AG10803 (cell line): Measurements from ENCODE around the gene SETD3.

Experiments
- DNase-seq: peaks from one replicate; pipeline ENCODE4 v3.0.0; 2010; ENCODE audit warnings: low read depth
- H3K4me3 ChIP-seq: 2 replicates; pipeline ENCODE4 v1.5.1; 2011; ENCODE audit warnings: mild to moderate bottlenecking, low read length, control low read depth
- TF ChIP-seq, protein P1 (sequence below): conservative IDR thresholded peaks from 2 replicates; pipeline ENCODE4 v1.5.1; 2011; ENCODE audit warnings: mild to moderate bottlenecking, low read length, control low read depth, inconsistent platforms

The SETD3 gene

DNA sequence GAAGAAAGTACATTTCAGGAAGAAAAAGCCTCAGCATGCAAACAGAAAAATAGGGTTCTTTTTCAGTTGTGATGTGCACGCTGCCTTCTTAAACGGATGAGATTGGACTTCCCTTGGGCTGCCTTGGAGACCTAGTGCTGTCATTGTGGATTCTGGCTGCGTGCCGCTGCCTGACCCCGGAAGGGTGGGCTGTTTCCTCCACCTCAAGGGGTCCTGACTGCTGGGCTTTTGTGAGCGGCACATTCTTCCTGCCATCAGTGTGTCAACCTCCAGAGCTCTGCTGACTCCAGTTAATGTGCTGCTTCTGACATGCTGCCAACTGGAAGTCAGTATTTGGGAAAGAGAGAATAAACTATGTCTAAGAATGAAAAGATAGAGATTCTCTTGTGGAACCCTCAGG is 25.6 kb upstream of the SETD3 start:
- no peak overlapping the region for H3K4me3 ChIP-seq
- TF ChIP-seq, protein P1, sequence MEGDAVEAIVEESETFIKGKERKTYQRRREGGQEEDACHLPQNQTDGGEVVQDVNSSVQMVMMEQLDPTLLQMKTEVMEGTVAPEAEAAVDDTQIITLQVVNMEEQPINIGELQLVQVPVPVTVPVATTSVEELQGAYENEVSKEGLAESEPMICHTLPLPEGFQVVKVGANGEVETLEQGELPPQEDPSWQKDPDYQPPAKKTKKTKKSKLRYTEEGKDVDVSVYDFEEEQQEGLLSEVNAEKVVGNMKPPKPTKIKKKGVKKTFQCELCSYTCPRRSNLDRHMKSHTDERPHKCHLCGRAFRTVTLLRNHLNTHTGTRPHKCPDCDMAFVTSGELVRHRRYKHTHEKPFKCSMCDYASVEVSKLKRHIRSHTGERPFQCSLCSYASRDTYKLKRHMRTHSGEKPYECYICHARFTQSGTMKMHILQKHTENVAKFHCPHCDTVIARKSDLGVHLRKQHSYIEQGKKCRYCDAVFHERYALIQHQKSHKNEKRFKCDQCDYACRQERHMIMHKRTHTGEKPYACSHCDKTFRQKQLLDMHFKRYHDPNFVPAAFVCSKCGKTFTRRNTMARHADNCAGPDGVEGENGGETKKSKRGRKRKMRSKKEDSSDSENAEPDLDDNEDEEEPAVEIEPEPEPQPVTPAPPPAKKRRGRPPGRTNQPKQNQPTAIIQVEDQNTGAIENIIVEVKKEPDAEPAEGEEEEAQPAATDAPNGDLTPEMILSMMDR, result no peak
- no peak for DNase-seq

DNA sequence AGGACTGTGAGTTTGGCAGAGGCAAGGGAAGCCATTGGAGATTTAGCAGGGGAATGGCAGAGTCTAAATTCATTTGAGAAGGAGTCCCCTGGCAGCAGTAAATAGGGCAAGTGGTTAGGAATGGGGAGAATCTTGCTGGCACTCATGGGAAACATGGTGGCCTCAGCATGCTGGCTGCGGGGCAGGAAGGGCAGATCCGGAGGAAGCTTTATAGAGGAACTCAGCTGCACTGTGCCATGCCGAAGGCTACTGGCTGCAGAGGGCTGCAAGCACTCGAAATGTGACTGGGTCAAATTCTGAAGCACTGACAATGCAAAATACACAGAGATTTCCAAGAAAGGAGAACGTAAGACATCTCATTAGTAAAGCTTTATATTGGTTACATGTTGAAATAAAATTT is 24.4 kb upstream of the SETD3 start:
- no peak overlapping the region for H3K4me3 ChIP-seq
- no peak for DNase-seq
- TF ChIP-seq, protein P1, result no peak

GRCh38 chr14:99503848-99504453 is 23.3 kb upstream of the SETD3 start:
- DNase-seq, result no peak
- TF ChIP-seq, protein P1, result no peak
- no peak overlapping the region for H3K4me3 ChIP-seq

DNA sequence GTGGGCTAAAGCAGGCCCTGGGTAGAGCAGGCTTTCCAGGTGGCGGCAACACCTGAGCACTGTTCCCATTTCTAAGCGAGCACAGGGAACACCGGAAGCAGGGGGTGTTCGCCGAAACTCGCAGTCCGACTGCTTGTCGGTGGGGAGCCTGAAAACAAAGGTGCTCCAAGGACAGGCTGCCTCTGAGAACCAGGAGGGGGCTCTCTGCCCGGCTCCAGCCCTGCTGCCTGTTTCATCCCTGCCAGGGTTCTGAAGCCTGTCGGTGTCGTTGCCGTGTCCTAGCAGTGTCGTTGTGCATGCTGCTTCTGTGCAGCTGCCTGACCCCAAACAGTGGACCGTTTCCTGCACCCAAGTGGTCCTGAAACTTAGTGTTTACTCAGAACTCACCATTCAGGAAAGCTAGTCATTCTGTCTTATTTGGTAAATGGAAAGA is 22.3 kb upstream of the SETD3 start:
- DNase-seq, result no peak
- TF ChIP-seq, protein P1, result no peak
- no peak overlapping the region for H3K4me3 ChIP-seq

DNA sequence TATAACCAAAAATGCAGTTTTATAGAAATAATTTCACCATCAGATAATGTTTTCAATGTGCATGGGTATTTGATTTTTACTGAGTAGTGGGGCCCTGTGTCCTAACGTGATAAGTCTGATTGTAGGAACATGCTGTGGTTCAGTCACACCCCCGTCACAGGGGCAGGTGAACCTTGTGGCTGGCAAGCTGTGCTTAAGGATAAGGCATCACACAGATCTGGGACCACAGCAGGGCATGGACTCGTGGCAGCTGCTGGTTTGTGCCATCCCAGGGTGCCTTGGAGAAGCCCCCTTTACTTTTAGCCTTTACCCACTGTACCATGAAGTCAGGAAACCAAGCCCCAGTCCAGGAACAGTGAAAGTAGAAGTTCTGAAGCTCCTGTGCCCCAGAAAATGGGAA is 17.2 kb upstream of the SETD3 start:
- TF ChIP-seq, protein P1, result no peak

GRCh38 chr14:99497341-99497740 is 16.7 kb upstream of the SETD3 start:
- TF ChIP-seq, protein P1, result no peak
- H3K4me3 ChIP-seq, result no peak overlapping the region
- no peak for DNase-seq

More for the DNA sequence above, 17.2 kb upstream of the SETD3 start:
- DNase-seq, result no peak
- H3K4me3 ChIP-seq, result no peak overlapping the region

DNA sequence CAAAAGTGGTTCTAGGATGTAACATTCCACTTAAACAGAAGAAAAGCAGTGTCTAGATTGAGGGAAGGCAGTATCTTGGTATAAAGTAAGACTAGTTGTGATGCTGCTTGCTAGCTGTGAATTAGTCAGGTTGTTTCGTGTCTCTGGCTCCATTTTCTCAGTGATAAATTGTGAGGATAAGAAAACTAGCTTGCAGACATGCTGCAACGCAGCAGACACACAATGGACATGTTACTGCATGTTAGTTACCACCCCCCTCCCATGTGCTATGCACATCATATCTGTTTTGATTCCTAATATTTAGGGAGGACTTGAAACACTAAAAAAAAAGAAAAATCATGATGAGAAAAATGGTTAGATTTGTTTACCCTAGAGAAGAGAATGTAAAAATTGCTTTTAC is 3.4 kb upstream of the SETD3 start:
- no peak for DNase-seq
- no peak overlapping the region for H3K4me3 ChIP-seq
- TF ChIP-seq, protein P1, result no peak
